Measurements from ENCODE around the gene PER2.
A peak's percentile ranks its signal among the peaks of the same experiment; 100 is the strongest.
"Not testable (repeated sequence)": the region's sequence is repeated elsewhere in the genome, so short reads cannot be mapped to it uniquely, and the experiment has no call there.

Gene PER2

DNA sequence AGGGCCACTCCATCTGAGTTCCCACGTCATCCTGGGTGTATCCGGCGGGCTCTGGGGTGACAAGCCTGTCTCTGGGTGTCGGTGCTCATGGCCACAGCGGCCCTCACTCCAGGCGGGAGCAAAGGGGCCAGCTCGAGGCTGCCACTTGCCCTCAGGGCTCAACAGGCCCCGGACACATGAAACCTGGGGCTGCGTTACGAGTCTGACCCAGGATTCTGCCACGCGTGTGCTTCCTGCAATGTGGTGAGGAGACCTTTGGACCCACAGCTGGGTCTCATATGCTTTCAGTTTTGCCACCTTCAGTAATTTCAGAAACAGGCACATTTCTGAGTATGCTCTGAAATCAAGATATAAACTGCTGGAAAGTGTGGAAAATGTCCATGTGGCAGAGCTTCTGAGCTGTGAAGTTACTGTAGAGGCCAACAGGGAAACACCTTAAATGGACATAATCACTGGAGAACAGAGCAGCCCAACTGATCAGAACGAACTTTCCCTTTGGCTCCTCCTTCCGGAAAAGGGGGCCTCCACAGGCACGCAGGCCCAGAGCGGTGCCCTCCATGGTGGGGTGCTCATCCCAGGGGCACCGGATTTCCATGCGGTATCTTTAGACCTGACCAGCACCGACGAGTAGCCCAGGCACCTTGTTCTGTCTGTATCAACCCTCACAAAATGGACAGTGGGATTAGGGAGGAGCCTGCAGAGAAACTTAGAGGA, 14.1 kb downstream of the PER2 start:
- H3K9me3 ChIP-seq (ENCODE audit: control insufficient read depth in 2 of 2, low read length in 2 of 2): no peaks in the 10 kb centered on the region
- H3K9ac ChIP-seq (ENCODE audit: low read length in 2 of 2): no peak overlapping the region
- H3K27ac ChIP-seq (ENCODE audit: low read length): no peak overlapping the region
- peaks cover 63 to 72% of the 10 kb centered on the region in 2 donors for H3K36me3 ChIP-seq (ENCODE audit: control insufficient read depth in 2 of 2, insufficient read depth in 2 of 2, low read length in 2 of 2)
- peaks cover 14% of the 10 kb centered on the region for H3K4me1 ChIP-seq (ENCODE audit: control insufficient read depth, insufficient read depth, low read length)
- H3K27me3 ChIP-seq (ENCODE audit: control insufficient read depth in 1 of 2, insufficient read depth in 2 of 2, low read length in 2 of 2): no peaks in the 10 kb centered on the region
- no peak overlapping the region for H3K4me3 ChIP-seq (ENCODE audit: low read length in 2 of 2)

DNA sequence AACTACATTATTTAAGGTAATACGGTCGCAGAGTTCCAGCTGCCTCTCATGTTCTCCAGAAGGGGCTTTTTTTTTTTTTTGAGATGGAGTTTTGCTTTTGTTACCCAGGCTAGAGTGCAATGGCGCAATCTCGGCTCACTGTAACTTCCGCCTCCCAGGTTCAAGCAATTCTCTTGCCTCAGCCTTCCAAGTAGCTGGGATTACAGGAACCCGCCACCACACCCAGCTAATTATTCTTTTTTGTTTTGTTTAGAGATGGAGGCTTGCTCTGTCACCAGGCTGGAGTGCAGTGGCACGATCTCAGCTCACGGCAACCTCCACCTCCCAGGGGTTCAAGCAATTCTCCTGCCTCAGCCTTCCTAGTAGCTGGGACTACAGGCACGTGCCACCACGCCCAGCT, 15.0 kb downstream of the PER2 start:
- H3K27ac ChIP-seq (ENCODE audit: low read length); H3K27me3 ChIP-seq (ENCODE audit: control insufficient read depth in 1 of 2, insufficient read depth in 2 of 2, low read length in 2 of 2); H3K4me3 ChIP-seq (ENCODE audit: low read length in 2 of 2); H3K9me3 ChIP-seq (ENCODE audit: control insufficient read depth in 2 of 2, low read length in 2 of 2); H3K9ac ChIP-seq (ENCODE audit: low read length in 2 of 2); H3K4me1 ChIP-seq (ENCODE audit: control insufficient read depth, insufficient read depth, low read length): not testable (repeated sequence)
- peaks cover 65 to 79% of the 10 kb centered on the region in 2 donors for H3K36me3 ChIP-seq (ENCODE audit: control insufficient read depth in 2 of 2, insufficient read depth in 2 of 2, low read length in 2 of 2)

DNA sequence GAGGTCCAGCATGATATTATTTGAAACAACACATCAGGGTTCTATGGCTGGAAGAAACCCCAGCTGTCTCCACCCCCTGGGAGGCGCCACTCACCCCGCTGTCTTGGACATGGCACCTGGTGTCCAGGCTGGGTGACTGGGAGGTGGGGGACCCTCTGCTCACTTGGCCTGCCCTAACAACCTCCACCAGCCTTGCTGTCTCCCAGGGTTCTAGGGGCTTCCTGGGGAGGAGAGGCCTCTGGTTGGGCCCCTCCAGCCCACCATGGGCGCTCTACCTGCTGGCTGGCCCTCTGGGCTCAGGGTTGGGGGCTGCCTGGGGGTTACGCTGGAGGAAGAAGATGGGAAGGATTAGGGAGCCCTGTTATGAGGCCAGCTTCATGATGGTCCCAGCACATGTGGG, 16.3 kb downstream of the PER2 start:
- H3K9me3 ChIP-seq (ENCODE audit: control insufficient read depth in 2 of 2, low read length in 2 of 2): no peaks in the 10 kb centered on the region
- peaks cover 74 to 88% of the 10 kb centered on the region in 2 donors for H3K36me3 ChIP-seq (ENCODE audit: control insufficient read depth in 2 of 2, insufficient read depth in 2 of 2, low read length in 2 of 2)
- no peaks in the 10 kb centered on the region for H3K27me3 ChIP-seq (ENCODE audit: control insufficient read depth in 1 of 2, insufficient read depth in 2 of 2, low read length in 2 of 2)
- no peak overlapping the region for H3K9ac ChIP-seq (ENCODE audit: low read length in 2 of 2)
- no peak overlapping the region for H3K4me3 ChIP-seq (ENCODE audit: low read length in 2 of 2)
- H3K4me1 ChIP-seq (ENCODE audit: control insufficient read depth, insufficient read depth, low read length): peaks cover 3% of the 10 kb centered on the region
- no peak overlapping the region for H3K27ac ChIP-seq (ENCODE audit: low read length)

DNA sequence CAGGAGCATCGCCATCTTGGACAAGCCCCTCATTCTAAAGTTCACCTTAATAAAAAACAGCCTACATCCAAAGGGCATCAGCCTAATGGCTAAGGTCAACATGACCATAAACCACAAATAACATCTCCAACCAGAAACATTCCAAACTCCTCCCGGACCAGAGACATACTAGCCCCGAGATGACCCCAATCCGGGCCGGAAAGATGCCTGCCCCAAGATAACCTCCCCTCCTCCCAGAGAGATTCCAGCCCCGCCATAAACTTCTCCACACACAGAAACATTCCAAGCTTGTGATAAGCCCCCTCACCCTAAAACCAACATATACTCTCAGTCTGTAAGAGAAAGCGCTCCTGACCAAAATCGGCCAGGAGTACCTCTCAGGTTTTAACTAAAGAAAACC, 16.7 kb downstream of the PER2 start:
- not testable (repeated sequence) for H3K4me3 ChIP-seq (ENCODE audit: low read length in 2 of 2); H3K27ac ChIP-seq (ENCODE audit: low read length); H3K4me1 ChIP-seq (ENCODE audit: control insufficient read depth, insufficient read depth, low read length); H3K27me3 ChIP-seq (ENCODE audit: control insufficient read depth in 1 of 2, insufficient read depth in 2 of 2, low read length in 2 of 2); H3K9me3 ChIP-seq (ENCODE audit: control insufficient read depth in 2 of 2, low read length in 2 of 2); H3K9ac ChIP-seq (ENCODE audit: low read length in 2 of 2)
- peaks cover 73 to 86% of the 10 kb centered on the region in 2 donors for H3K36me3 ChIP-seq (ENCODE audit: control insufficient read depth in 2 of 2, insufficient read depth in 2 of 2, low read length in 2 of 2)

DNA sequence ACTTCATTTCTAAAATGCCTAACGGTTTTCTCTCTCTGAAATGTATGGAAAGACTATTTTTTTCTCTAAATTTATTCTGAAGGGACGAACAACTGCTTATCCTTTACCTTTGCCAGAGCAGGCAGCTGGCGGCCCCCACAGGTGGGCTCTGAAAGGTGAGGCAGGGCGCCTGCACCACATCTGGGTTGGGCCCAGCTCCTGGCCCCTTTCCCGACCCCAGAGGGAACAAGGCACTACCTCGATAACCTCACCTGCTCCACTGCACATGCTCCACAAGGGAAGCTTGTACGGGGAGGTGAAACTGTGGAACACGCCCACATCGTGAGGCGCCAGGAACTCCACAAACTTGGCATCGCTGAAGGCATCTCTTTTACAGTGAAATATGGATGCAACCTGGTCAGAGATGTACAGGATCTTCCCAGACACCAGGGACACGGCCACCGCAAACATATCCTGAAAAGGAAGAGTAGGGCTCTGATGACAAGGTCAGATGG, 17.3 kb downstream of the PER2 start:
- peaks cover 67 to 80% of the 10 kb centered on the region in 2 donors for H3K36me3 ChIP-seq (ENCODE audit: control insufficient read depth in 2 of 2, insufficient read depth in 2 of 2, low read length in 2 of 2)

DNA sequence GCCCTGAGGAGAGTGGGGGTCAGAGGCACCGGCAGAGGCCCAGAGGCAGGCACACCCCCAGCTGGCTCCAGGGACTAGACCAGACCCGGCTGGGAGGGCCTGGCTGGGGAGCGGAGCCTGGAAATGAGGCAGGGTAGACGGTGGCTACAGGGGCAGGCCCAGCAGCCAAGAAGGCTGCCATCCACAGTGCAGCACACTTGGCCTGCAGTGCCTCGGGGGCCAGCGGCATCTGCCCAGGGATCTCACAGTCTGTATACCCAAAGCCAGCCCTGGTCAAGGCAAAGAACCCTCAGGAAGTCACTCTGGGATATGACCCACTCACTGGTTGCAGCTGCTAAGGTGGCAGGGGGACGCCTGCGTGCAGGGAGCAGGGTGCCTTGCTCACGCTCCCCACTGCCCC, 17.8 kb downstream of the PER2 start:
- Histone ChIP-seq H3K4me1 (ENCODE audit: control insufficient read depth, insufficient read depth, low read length) (peaks cover 3% of the 10 kb centered on the region), H3K27me3 (ENCODE audit: control insufficient read depth in 1 of 2, insufficient read depth in 2 of 2, low read length in 2 of 2) (no peaks in the 10 kb centered on the region), H3K27ac (ENCODE audit: low read length) (no peak overlapping the region), H3K36me3 (ENCODE audit: control insufficient read depth in 2 of 2, insufficient read depth in 2 of 2, low read length in 2 of 2) (peaks cover 64 to 77% of the 10 kb centered on the region in 2 donors), H3K9me3 (ENCODE audit: control insufficient read depth in 2 of 2, low read length in 2 of 2) (no peaks in the 10 kb centered on the region), H3K4me3 (ENCODE audit: low read length in 2 of 2) (no peak overlapping the region), H3K9ac (ENCODE audit: low read length in 2 of 2) (no peak overlapping the region)

More for the DNA sequence above, 17.3 kb downstream of the PER2 start:
- no peaks in the 10 kb centered on the region for H3K9me3 ChIP-seq (ENCODE audit: control insufficient read depth in 2 of 2, low read length in 2 of 2)
- H3K4me1 ChIP-seq (ENCODE audit: control insufficient read depth, insufficient read depth, low read length): peaks cover 3% of the 10 kb centered on the region
- H3K9ac ChIP-seq (ENCODE audit: low read length in 2 of 2): no peak overlapping the region
- no peak overlapping the region for H3K4me3 ChIP-seq (ENCODE audit: low read length in 2 of 2)
- H3K27ac ChIP-seq (ENCODE audit: low read length): no peak overlapping the region
- H3K27me3 ChIP-seq (ENCODE audit: control insufficient read depth in 1 of 2, insufficient read depth in 2 of 2, low read length in 2 of 2): no peaks in the 10 kb centered on the region

DNA sequence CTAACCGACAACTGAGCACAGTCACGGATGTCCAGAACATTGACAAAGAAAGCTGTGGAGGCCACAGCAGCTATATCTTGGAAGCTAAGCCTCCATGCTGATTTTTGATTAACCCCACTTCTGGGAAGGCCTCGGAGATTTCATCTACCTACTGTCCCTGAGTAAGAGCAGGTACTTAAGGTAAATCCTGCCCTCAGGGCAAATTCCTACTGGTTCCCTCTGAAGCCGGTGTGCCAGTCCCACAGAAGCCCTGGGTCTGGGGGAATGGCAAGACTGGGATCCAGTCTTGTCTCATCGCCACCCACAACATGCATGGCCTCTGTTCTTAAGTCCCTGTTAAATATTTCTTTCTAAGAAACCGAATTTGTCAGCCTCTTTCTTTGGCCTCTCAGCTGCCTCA, 18.7 kb downstream of the PER2 start:
- Histone ChIP-seq H3K9me3 (ENCODE audit: control insufficient read depth in 2 of 2, low read length in 2 of 2) (no peaks in the 10 kb centered on the region), H3K27me3 (ENCODE audit: control insufficient read depth in 1 of 2, insufficient read depth in 2 of 2, low read length in 2 of 2) (no peaks in the 10 kb centered on the region), H3K36me3 (ENCODE audit: control insufficient read depth in 2 of 2, insufficient read depth in 2 of 2, low read length in 2 of 2) (peaks cover 62 to 78% of the 10 kb centered on the region in 2 donors)

DNA sequence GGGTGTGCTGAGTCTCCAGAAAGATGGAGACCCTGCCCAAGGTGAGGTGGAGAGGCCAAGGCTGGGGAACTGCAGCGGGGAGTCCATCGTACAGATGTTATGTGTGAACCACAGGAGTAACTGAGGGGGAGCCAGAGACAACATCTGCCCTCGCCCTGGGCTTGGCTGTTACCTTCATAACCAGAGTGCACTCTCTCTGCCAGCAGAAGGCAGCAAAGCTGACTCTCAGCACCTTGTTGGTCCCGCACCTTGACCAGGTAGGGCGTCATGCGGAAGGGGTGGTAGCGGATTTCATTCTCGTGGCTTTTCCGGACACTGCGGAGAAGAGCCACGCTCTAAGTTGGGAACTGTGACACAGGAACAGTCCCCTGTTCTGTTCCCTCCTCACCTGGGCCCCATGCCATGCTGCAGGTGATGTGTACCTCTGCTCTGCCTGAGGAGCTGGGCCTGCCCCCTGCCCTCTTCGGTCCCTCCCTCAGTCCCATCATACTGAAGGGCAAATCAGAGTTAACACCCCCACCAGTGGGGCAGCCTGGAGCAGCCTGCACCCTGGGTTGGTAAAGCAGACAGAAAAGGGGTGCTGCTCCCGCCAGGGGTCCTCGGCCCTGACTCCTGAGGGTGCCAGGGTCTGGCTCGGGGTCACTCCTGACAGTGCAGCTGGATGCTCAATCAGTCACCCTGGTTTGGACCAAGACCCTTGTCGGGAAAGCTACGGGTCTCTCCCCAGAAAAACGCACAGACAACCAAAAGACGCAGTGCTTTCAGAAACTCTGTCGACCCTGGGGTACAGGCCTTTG, 20.3 kb downstream of the PER2 start:
- Histone ChIP-seq H3K9me3 (ENCODE audit: control insufficient read depth in 2 of 2, low read length in 2 of 2) (no peaks in the 10 kb centered on the region), H3K36me3 (ENCODE audit: control insufficient read depth in 2 of 2, insufficient read depth in 2 of 2, low read length in 2 of 2) (peaks cover 58 to 71% of the 10 kb centered on the region in 2 donors), H3K4me1 (ENCODE audit: control insufficient read depth, insufficient read depth, low read length) (peaks cover 12% of the 10 kb centered on the region), H3K4me3 (ENCODE audit: low read length in 2 of 2) (no peak overlapping the region), H3K9ac (ENCODE audit: low read length in 2 of 2) (peak overlapping the region in 1 of 2 donors; percentile 21), H3K27me3 (ENCODE audit: control insufficient read depth in 1 of 2, insufficient read depth in 2 of 2, low read length in 2 of 2) (no peaks in the 10 kb centered on the region), H3K27ac (ENCODE audit: low read length) (no peak overlapping the region)

More for the DNA sequence above, 18.7 kb downstream of the PER2 start:
- no peak overlapping the region for H3K9ac ChIP-seq (ENCODE audit: low read length in 2 of 2)
- H3K4me1 ChIP-seq (ENCODE audit: control insufficient read depth, insufficient read depth, low read length): peaks cover 3% of the 10 kb centered on the region
- H3K27ac ChIP-seq (ENCODE audit: low read length): no peak overlapping the region
- no peak overlapping the region for H3K4me3 ChIP-seq (ENCODE audit: low read length in 2 of 2)

DNA sequence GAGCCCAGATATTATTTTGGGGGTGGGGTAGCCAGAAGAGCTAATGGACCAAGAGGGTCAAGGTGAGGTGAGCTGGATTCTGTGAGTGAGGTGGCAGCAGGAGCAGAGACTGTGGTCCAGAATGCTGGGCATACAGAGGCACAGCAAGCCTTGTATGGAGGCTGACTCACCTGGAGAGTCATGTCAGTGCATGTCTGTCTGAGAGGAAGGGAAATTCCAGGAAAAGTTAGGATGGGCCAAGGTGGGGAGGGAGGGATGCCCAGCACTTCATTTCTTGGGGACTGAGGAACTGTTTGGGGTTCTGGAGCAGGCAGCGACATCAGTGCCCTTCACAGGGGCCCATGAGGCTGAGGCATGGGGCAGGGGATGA, 21.1 kb downstream of the PER2 start:
- no peak overlapping the region for H3K9ac ChIP-seq (ENCODE audit: low read length in 2 of 2)
- no peaks in the 10 kb centered on the region for H3K9me3 ChIP-seq (ENCODE audit: control insufficient read depth in 2 of 2, low read length in 2 of 2)
- no peaks in the 10 kb centered on the region for H3K27me3 ChIP-seq (ENCODE audit: control insufficient read depth in 1 of 2, insufficient read depth in 2 of 2, low read length in 2 of 2)
- H3K4me1 ChIP-seq (ENCODE audit: control insufficient read depth, insufficient read depth, low read length): peaks cover 19% of the 10 kb centered on the region
- peaks cover 55 to 70% of the 10 kb centered on the region in 2 donors for H3K36me3 ChIP-seq (ENCODE audit: control insufficient read depth in 2 of 2, insufficient read depth in 2 of 2, low read length in 2 of 2)
- H3K4me3 ChIP-seq (ENCODE audit: low read length in 2 of 2): no peak overlapping the region
- no peak overlapping the region for H3K27ac ChIP-seq (ENCODE audit: low read length)

DNA sequence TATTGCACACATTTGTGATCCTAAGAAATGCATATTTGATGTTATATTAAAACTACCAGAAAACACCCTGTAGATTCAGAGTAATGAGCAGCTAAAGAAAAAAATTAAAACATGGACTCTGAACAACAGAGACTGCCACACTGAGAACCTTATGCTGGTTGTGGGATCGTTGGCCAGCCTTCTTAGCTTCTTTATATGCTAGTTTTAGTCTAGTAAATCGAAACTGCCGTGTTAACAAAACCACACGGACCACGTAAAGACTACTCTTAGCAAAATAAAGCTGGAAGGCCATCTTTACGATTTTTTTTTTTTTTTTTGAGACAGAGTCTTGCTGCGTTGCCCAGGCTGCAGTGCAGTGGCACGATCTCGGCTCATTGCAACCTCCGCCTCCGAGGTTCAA, 22.8 kb downstream of the PER2 start:
- H3K36me3 ChIP-seq (ENCODE audit: control insufficient read depth in 2 of 2, insufficient read depth in 2 of 2, low read length in 2 of 2): peaks cover 58 to 69% of the 10 kb centered on the region in 2 donors
- no peaks in the 10 kb centered on the region for H3K9me3 ChIP-seq (ENCODE audit: control insufficient read depth in 2 of 2, low read length in 2 of 2)
- H3K9ac ChIP-seq (ENCODE audit: low read length in 2 of 2): no peak overlapping the region
- no peak overlapping the region for H3K4me3 ChIP-seq (ENCODE audit: low read length in 2 of 2)
- no peak overlapping the region for H3K27ac ChIP-seq (ENCODE audit: low read length)
- peaks cover 20% of the 10 kb centered on the region for H3K4me1 ChIP-seq (ENCODE audit: control insufficient read depth, insufficient read depth, low read length)
- H3K27me3 ChIP-seq (ENCODE audit: control insufficient read depth in 1 of 2, insufficient read depth in 2 of 2, low read length in 2 of 2): no peaks in the 10 kb centered on the region

DNA sequence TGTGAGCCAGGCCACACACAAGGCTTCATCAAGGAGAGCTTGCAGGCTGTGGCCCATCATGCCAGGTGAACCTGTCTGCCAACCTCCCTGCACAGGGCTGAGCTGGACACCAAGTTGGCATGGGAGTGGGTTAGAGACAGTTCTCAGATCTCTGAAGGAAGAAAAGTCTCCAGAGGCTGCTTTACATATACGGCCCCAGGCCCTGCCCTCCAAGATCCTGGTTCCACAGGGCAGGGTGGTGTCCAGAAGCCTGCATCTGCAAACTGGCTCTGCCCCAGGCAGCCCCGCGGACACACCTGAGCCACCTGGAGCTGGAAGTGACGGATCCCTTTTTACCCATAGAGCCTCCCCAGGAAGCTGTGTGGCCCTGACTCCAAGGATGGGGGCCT, 24.3 kb downstream of the PER2 start:
- no peaks in the 10 kb centered on the region for H3K9me3 ChIP-seq (ENCODE audit: control insufficient read depth in 2 of 2, low read length in 2 of 2)
- H3K9ac ChIP-seq (ENCODE audit: low read length in 2 of 2): peak overlapping the region in 1 of 2 donors; percentile 5
- peaks cover 60 to 67% of the 10 kb centered on the region in 2 donors for H3K36me3 ChIP-seq (ENCODE audit: control insufficient read depth in 2 of 2, insufficient read depth in 2 of 2, low read length in 2 of 2)
- no peak overlapping the region for H3K4me3 ChIP-seq (ENCODE audit: low read length in 2 of 2)
- no peaks in the 10 kb centered on the region for H3K27me3 ChIP-seq (ENCODE audit: control insufficient read depth in 1 of 2, insufficient read depth in 2 of 2, low read length in 2 of 2)
- peaks cover 20% of the 10 kb centered on the region for H3K4me1 ChIP-seq (ENCODE audit: control insufficient read depth, insufficient read depth, low read length)
- H3K27ac ChIP-seq (ENCODE audit: low read length): peak overlapping the region; percentile 46

All from stomach smooth muscle (tissue), 2 donors.